Measurements from ENCODE around the gene AGPAT3.

AGPAT3 gene

DNA sequence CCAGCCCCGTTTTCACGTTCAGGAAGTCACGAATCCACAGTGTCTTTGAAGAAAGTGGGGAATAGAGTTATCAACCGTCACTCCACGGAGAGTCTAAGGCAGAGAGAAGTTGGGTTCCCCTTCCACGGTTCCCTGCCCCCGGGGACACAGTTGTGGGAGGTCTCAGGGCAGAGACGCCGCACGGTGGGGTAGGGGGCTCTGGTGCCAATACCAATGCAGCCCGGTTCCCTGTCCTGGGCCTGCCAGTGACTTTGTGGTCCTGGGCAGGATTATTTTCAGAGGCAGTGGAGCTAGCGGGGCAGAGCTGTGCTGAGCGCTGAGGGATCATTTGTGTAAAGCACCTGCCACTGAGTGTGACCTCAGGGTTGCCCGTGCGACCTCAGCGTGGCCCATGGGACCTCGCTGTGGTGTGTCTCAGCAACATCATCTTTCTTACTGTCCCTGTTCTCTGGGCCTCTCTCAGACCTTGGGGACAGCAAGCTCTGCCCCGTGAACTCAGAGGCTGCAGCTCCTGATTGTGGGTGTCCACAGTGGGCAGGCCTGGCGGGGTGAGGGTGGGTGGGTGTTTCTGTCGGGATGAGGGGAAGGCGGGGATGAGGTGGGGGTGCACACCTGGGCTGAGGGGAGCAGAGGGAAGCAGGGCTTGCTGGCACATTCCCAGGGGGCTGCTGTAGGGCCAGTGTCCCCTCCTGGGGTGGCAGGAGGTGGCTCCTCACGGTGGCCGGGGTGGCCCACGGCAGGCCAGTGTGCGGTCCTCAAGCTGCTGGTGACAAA is 65.2 kb downstream of the AGPAT3 start:
- TF ChIP-seq ZNF274 (IDR thresholded peaks at IDR 0.05; ENCODE audit: low read depth, low read length): no peak
- no peak overlapping the region for H3K4me3 ChIP-seq (ENCODE audit: low read length)

GRCh38 chr21:43930848-43931375 is 65.9 kb downstream of the AGPAT3 start:
- H3K4me3 ChIP-seq (ENCODE audit: low read length): no peak overlapping the region
- no peak for TF ChIP-seq ZNF274 (IDR thresholded peaks at IDR 0.05; ENCODE audit: low read depth, low read length)

GRCh38 chr21:43931489-43931888 is 66.5 kb downstream of the AGPAT3 start:
- TF ChIP-seq ZNF274 (IDR thresholded peaks at IDR 0.05; ENCODE audit: low read depth, low read length): no peak
- no peak overlapping the region for H3K4me3 ChIP-seq (ENCODE audit: low read length)

GRCh38 chr21:43932005-43932404 is 67.0 kb downstream of the AGPAT3 start:
- no peak for TF ChIP-seq ZNF274 (IDR thresholded peaks at IDR 0.05; ENCODE audit: low read depth, low read length)
- no peak overlapping the region for H3K4me3 ChIP-seq (ENCODE audit: low read length)

- no peak for TF ChIP-seq ZNF274 (IDR thresholded peaks at IDR 0.05; ENCODE audit: low read depth, low read length)
- H3K4me3 ChIP-seq (ENCODE audit: low read length): no peak overlapping the region
Observed at GRCh38 chr21:43933199-43933598, 68.2 kb downstream of the AGPAT3 start.

GRCh38 chr21:43933680-43934079 is 68.7 kb downstream of the AGPAT3 start:
- no peak overlapping the region for H3K4me3 ChIP-seq (ENCODE audit: low read length)
- TF ChIP-seq ZNF274 (IDR thresholded peaks at IDR 0.05; ENCODE audit: low read depth, low read length): no peak

DNA sequence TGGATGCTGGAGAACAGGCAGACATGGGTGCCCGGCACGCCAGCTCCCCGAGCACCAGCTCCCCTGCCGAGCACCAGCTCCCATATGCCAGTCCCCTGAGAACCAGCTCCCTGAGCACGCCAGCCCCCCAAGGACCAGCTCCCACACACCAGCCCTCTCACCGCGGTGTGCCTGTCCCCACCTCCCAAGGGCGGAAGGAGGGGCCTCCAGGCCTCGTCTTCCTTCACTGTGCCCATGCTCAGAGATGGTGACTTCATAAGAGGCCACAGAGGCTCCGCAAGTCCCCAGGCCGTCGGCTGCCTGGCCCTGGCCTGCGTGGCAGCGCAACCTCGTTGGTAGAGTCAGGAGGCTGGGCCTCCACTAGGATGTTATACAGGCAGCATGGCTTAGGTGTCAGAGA is 69.1 kb downstream of the AGPAT3 start:
- no peak for TF ChIP-seq ZNF274 (IDR thresholded peaks at IDR 0.05; ENCODE audit: low read depth, low read length)

GRCh38 chr21:43934716-43935705 is 70.0 kb downstream of the AGPAT3 start:
- no peak for TF ChIP-seq ZNF274 (IDR thresholded peaks at IDR 0.05; ENCODE audit: low read depth, low read length)
- no peak overlapping the region for H3K4me3 ChIP-seq (ENCODE audit: low read length)

More for the DNA sequence above, 69.1 kb downstream of the AGPAT3 start:
- H3K4me3 ChIP-seq (ENCODE audit: low read length): no peak overlapping the region

DNA sequence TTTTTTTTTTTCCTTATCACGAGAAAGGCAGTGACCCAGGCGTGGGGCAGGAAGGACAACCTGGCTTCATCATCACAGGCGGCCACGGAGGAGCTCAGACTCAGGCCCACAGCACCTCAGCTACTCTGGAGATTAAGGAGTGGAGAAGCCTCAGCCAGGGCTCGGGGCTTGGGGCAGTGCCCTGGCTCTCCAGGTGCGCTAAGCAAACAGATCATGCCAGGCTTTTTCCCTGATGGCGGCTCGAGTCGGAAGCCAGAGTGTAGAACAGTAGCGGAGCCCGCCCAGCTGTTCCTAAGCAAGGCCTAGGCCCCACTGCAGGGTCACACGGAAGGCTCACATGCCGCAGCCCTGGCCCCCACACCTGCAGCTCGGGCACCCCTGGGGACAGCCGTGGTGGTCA is 70.7 kb downstream of the AGPAT3 start:
- TF ChIP-seq ZNF274 (IDR thresholded peaks at IDR 0.05; ENCODE audit: low read depth, low read length): no peak

DNA sequence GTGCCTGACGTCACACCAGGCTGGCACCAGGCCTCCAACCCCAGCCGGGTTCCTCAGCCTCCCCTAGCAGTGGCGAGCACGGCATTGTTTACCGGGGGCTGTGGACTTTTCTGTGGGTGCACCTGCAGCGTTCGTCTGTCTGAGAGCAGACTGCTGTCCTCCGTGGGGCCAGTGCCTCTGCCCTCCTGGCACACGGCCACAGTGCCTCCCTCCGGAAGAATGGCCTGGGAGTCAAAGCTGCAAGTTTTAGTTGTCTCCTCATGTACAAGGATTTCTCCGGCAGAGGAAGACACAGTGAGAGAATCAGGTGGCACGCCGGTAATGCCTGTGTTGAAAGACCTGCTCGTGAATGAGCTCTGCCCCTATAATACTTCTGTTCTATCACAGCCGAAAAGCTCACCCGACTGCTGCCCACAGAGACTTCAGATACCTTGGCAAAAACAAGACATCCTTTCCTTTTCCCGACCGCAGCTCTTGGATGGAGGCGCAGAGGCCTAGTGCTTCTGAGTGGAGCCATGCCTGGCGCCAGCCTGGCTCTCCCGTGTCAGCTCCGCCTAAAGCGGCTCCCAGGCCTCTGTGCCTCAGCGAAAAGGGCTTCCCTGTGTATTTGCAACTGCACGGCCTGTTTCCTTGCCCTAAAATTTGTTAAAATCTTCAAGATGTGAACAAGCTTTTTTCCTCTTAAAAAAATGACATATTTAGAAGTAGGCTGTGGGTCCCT is 71.4 kb downstream of the AGPAT3 start:
- H3K4me3 ChIP-seq (ENCODE audit: low read length): no peak overlapping the region
- no peak for TF ChIP-seq ZNF274 (IDR thresholded peaks at IDR 0.05; ENCODE audit: low read depth, low read length)

More for the DNA sequence above, 70.7 kb downstream of the AGPAT3 start:
- H3K4me3 ChIP-seq (ENCODE audit: low read length): no peak overlapping the region

DNA sequence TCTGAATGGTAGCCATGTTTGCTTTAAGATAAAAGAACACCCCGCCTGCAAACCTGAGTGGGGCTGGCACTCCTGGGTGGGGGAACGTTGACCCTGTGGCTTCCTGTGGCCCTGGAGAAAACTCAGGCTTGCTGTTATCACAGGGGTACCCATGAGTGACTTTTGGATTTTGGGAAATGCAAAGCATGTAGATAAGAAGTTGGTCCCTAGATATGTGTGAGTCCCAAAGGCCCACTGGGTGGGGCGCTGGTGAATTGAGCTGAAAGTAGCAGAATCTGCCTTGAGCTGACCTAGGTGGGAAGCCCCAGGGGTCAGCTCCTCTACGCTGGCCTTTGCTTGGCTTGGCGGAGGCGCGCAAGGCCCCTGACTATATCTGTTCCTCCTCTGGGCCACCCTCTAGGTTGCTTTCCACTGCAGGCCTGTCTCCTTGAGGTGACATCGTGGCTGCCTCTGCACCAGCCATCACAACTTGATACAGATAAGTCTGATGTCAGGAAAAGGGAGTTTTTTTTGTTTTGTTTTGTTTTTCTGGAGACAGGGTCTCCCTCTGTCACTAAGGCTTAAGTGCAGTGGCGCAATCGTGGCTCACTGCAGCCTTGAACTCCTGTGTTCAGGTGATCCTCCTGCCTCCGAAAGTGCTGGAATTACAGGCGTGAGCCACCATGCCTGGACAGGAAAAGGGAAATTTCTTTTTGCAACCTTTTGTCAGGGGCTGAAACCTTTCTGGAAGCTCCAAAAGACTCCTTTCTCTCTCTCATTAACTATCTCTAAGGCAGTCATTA is 72.2 kb downstream of the AGPAT3 start:
- TF ChIP-seq ZNF274 (IDR thresholded peaks at IDR 0.05; ENCODE audit: low read depth, low read length): no peak
- no peak overlapping the region for H3K4me3 ChIP-seq (ENCODE audit: low read length)

DNA sequence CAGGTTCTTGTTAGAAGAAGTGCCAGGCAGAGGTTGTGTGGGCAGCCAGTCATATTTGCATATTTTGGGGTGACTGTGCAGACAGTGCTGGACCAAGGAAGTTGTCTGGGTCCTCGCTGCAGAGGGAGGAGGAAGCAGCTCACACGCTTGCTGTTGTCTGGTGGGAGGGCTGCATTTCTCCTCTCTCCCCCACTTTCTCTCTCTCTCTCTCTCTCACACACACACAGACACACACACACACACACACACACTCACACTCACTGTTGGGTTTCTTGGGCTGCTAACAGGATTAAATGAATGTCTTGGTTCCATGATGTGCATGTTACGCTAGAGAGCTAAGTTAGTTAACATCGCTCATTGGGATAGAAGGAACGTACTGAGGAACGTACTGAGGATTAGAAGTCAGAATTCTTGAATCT is 72.9 kb downstream of the AGPAT3 start:
- TF ChIP-seq ZNF274 (IDR thresholded peaks at IDR 0.05; ENCODE audit: low read depth, low read length): no peak
- no peak overlapping the region; the same call in 1 of the 2 replicates for H3K4me3 ChIP-seq (ENCODE audit: low read length)
